Measurements from ENCODE around the gene LY6G6F. TPM values are rescaled to one million over a fixed set of nuclear protein-coding genes. Genes with fewer than 3 reads are reported as not detected.

The LY6G6F gene
- total and polyA plus RNA-seq, 2 of the 13 experiments (the other 11 are each of a cell fraction or from before 2014, with no cell fraction given) = not detected

DNA sequence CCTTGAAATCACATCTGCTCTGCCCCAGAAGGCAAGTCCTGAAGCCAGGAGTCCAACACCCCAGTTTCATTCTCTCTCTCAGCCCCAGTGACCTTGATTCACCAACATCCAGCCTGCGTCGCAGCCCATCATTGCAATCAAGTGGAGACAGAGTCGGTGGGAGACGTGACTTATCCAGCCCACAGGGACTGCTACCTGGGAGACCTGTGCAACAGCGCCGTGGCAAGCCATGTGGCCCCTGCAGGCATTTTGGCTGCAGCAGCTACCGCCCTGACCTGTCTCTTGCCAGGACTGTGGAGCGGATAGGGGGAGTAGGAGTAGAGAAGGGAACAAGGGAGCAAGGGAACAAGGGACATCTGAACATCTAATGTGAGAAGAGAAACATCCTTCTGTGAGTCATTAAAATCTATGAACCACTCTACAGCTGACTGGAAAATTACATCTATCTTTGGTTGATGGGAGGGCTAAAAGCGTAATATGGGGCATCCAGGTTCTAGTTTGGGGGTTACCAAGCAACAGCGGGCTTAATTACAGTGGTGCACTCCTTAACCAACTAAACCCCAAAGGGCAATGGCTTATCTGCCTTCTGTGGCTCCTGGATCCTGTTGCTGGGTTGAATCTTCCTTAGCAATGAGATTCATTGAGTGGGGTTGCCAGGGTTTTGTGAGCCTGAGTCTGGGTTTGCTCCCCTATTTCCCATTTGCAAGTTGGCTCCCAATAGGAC lies 11.0 kb downstream of the LY6G6F start (continued):
- TF ChIP-seq, protein P1, sequence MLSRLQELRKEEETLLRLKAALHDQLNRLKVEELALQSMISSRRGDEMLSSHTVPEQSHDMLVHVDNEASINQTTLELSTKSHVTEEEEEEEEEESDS (CRISPR knock-in tag; IDR thresholded peaks at IDR 0.05; ENCODE audit: borderline replicate concordance) = no peak
- TF ChIP-seq NBN (conservative IDR thresholded peaks at IDR 0.05) (no peak), ZNF335 (CRISPR knock-in tag; IDR thresholded peaks at IDR 0.05) (peak; percentile 89), ZNF850 (CRISPR knock-in tag; conservative IDR thresholded peaks at IDR 0.05) (no peak), PAX8 (CRISPR knock-in tag; IDR thresholded peaks at IDR 0.05; ENCODE audit: borderline replicate concordance) (no peak), ZMYM4 (CRISPR knock-in tag; IDR thresholded peaks at IDR 0.05) (no peak), ZNF510 (CRISPR knock-in tag; IDR thresholded peaks at IDR 0.05; ENCODE audit: low read depth) (no peak), NCOA2 (CRISPR knock-in tag; IDR thresholded peaks at IDR 0.05) (peak; percentile 16; the same call in 1 of the 2 replicates), ZFX (CRISPR knock-in tag; IDR thresholded peaks at IDR 0.05; ENCODE audit: low read depth) (peak; percentile 45; the same call in 1 of the 2 replicates), ISX (CRISPR knock-in tag; conservative IDR thresholded peaks at IDR 0.05) (no peak), SKI (IDR thresholded peaks at IDR 0.05; ENCODE audit: partially characterized antibody) (peak; percentile 27), MYC (CRISPR knock-in tag; IDR thresholded peaks at IDR 0.05; ENCODE audit: borderline replicate concordance) (peak; percentile 66; the same call in 1 of the 2 replicates), ERF (CRISPR knock-in tag; IDR thresholded peaks at IDR 0.05) (peak; percentile 58; the same call in 1 of the 2 replicates), ZSCAN12 (CRISPR knock-in tag; IDR thresholded peaks at IDR 0.05) (no peak), MLLT10 (CRISPR knock-in tag; IDR thresholded peaks at IDR 0.05) (no peak)
- TF ChIP-seq, protein P2, sequence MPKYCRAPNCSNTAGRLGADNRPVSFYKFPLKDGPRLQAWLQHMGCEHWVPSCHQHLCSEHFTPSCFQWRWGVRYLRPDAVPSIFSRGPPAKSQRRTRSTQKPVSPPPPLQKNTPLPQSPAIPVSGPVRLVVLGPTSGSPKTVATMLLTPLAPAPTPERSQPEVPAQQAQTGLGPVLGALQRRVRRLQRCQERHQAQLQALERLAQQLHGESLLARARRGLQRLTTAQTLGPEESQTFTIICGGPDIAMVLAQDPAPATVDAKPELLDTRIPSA (CRISPR knock-in tag; IDR thresholded peaks at IDR 0.05; ENCODE audit: borderline replicate concordance) = no peak
- TF ChIP-seq, protein P3, sequence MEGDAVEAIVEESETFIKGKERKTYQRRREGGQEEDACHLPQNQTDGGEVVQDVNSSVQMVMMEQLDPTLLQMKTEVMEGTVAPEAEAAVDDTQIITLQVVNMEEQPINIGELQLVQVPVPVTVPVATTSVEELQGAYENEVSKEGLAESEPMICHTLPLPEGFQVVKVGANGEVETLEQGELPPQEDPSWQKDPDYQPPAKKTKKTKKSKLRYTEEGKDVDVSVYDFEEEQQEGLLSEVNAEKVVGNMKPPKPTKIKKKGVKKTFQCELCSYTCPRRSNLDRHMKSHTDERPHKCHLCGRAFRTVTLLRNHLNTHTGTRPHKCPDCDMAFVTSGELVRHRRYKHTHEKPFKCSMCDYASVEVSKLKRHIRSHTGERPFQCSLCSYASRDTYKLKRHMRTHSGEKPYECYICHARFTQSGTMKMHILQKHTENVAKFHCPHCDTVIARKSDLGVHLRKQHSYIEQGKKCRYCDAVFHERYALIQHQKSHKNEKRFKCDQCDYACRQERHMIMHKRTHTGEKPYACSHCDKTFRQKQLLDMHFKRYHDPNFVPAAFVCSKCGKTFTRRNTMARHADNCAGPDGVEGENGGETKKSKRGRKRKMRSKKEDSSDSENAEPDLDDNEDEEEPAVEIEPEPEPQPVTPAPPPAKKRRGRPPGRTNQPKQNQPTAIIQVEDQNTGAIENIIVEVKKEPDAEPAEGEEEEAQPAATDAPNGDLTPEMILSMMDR (CRISPR knock-in tag; IDR thresholded peaks at IDR 0.05) = peak; percentile 83
